Stimulated activated CD4-positive, alpha-beta T cell treated with anti-CD3 and anti-CD28 coated beads, Interleukin-1b, Interleukin-23, amount 100 ng/mL, for 1 hour (primary cell): ENCODE measurements around the gene UCK2.

Source experiments
- DNase-seq, 2 donors: peaks; one replicate each; pipeline ENCODE4 v3.0.0-alpha.2; 2020; ENCODE audit warnings: low read depth in 2 of 2

UCK2 gene

DNA sequence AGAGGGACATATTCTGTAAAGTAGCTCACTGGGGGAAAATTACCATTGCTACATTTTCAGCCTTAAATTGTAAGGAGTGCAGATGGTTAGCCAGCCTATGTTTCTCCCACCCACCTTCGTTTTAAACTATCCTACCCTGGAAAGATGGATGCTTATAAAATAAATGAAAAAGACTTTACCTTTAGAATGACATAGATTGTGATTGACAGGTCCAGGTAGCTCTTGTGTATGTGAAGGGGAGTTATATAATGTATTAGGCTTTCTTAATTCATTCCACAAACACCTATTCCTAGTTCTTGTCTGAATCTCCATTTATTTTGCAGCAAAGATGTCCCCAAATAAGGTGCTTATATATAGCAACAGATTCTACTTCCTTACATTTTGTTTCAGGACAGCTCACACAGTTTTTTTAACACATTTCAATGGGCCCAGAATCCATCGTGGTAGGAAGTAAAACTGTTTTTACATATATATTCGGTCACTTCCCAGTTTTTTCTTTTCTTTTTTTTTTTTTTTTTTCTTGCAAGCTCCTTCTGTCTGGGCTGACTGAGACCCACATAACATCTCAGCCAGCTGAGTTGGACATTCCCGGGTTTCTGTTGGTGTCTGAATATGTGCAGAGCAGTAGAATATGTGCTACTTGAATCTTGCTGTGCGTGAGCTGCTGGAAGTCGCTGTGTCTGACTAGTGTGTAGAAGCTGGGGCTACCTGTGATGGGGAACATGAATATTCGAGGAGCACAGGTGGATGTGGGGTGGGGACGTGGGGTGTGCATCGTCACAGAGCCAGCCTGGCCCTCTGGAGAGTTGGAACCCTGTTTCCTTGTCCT lies 27.8 kb downstream of the UCK2 start:
- no peak for DNase-seq

DNA sequence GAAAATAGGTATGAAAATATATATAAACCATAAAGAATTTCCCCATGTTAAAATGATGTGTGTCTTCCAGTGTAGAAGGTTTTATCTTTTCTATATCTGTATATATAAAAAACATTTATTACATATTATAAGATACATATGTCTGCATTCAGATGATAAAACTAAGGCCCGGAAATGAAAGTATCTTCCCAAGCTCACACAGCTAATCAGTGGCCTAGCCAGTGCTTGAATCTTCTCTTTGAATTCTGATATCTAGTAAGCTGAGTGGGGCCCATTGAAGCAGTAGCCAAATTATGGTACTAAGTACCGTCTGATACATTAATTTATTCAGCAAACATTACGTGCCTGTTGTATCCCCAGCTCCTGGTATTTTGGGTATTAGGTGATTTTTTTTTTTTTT lies 28.6 kb downstream of the UCK2 start:
- DNase-seq: no peak

GRCh38 chr1:165856606-165857005 lies 29.2 kb downstream of the UCK2 start:
- DNase-seq: no peak

- DNase-seq: no peak
Observed at GRCh38 chr1:165857046-165857801, 29.8 kb downstream of the UCK2 start.

DNA sequence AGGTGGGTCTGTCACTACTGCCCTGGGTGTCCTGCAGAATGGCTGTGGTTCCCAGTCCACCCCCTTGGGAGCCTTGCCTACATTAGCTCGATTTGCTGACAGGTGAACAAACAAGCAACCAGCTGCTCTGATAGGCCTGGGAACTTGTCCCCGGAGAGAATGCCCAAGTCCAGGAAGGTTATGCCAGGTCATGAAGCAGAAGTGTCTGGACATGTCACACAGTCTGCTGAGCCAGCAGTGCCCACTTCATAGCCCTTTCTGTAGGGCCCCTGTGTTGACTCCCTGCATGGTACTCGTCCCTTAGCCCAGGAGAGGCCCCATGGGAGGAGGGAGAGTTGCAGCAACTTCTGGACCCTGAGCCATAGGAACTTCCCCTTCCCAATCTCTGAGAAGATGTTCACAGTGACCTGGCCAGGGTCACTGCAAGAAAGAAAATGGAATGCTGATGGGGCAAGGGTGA lies 31.0 kb downstream of the UCK2 start:
- DNase-seq: no peak

DNA sequence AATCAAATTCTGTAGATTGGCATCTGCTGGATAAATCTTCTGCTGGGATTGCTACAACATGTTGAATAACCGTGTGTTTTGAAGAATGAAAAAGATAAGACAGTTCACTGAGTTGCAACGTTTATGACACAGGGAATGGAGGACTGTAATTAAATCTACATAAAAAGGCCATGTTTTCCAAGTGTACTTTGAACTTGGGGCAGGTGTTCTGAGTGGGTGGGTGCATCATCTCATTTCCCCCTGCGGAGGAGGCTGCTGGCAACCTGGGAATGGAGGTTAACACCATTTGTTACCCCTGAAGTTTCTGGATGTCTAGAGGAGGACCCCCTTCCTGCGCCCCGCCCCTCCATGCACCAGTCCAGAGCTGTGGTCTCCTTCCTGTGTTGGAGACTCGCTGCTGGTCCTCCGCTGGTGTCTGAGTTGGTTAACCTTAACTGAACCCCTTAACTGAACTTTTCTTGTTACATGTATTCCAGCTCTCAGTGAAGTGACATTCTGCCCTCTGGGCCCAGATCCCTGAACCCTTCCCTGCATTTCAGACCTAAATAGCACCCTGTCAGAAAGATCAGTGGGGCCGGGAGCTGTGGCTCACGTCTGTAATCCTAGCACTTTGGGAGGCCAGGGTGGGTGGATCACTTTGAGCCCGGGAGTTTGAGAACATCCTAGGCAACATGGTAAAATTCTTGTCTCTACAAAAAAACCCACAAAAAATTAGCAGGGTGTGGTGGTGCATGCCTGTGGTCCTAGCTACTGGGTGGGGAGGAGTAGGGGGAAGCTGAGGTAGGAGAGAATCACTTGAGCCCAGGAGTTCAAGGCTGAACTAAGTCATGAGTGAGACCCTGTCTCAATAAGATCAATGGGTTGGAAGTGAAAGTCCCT lies 31.8 kb downstream of the UCK2 start:
- no peak for DNase-seq

DNA sequence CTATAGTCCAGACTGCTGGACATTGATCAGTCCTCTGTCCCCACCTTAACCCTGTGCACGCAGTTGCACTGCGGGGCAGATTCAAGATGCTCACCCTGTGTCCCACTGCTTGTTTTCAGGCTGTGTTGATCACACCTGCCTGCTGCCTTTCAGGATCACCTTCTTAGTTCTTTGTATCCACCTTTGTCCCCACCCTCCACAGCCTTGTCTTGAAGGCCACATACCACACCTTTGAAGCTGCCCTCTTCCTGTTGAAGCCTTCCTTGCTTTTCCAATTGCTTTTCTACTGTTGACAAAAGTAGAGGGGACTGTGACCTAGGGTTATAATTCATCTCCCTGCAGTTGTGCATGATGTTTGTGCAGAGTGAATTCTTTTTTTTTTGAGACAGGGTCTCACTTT lies 32.7 kb downstream of the UCK2 start:
- DNase-seq: no peak

DNA sequence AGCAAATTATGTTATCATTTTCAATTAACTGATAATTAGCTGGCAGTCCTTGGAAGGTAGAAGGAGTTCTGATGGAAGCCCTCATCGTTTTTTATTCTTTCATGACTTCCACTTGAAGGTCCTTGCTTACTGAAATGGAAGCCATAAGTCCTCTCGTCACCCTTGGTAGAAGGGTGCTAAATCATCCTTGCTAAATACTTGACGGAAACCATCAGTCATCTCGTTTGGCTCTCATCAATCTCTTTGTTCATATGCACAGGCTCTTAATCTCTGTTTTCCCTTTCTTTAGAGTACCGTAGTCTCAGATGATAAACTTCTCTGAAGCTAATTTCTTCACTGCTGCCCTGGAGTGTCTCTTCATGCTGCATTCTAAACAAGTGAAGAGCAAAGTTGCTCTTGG lies 34.5 kb downstream of the UCK2 start:
- no peak for DNase-seq

DNA sequence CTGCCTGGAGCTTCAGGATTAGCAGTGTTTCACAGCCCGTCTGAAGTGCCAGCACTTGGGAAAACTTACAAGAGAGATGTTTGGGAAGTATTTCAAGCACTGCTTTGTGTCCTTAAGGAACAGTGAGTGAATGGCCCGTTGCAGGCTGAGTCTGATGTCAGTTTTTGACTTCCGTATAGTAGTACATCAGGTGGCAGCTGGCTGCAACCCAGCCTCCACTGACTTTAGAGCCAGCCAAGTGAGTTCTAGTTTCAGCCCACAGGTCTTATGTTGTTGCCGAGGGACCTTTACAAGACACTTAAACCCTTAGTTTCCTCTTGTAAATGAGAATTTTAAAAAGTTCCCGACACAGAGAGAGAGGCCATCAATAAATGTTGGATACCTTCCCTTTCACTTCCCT lies 35.0 kb downstream of the UCK2 start:
- DNase-seq: no peak

- DNase-seq: no peak
Observed at GRCh38 chr1:165863346-165863745, 35.9 kb downstream of the UCK2 start.

- no peak for DNase-seq
Observed at GRCh38 chr1:165865633-165866340, 38.4 kb downstream of the UCK2 start.

DNA sequence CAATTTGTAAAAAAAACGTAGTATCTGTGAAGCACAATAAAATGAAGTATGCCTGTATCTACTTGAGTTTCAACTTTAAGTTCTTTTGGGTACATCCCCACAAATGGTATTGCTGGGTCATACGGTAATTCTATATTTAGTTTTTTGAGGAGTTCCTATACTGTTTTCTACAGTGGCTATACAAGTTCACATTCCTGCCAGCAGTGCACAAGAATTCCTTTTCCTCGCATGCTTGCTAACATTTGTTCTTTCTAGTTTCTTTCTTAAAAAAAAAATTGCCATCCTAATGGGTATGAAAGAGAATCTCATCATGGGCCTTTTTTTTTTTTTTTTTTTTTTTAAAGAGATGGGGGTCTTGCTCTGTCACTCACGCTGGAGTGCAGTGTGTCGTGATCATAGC lies 41.9 kb downstream of the UCK2 start:
- DNase-seq: no peak

DNA sequence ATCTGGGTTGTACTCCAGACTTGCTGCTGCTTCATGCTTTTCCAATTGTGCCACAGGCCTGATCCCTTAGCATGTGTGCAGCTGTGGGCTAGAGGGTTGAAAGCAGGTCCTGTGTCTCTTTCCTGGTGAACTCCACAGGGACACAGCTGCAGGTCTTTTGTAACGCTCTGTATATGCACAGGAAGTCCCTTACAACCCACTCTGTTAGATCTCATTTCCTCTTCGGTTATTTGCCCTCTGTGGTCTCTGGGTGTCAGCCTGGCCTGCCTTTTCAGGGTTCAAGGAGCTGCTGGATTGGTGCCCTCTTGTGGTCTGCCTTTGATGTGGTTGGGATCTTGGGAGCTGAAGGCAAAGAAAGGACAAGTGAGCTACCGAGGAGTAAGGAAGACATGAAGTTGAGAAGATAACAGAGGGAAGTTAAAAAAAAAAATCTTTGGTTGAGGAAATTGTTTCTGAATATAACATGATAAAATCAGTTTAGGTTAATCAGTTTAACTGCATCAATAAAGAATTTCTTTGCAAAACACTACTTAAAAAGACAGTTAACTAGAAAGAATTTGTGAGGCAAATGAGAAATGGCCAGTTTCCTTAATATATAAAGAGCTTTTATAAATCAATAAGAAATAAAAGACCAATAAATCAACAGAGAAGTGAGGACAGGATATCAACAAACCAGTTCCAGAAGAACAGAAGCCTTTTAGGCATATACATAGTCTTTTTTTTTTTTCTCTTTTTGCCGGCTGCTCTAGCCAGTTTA lies 44.1 kb downstream of the UCK2 start:
- no peak for DNase-seq

- no peak for DNase-seq
Observed at GRCh38 chr1:165873481-165873880, 46.1 kb downstream of the UCK2 start.

- DNase-seq: no peak
Observed at GRCh38 chr1:165874643-165875042, 47.2 kb downstream of the UCK2 start.

DNA sequence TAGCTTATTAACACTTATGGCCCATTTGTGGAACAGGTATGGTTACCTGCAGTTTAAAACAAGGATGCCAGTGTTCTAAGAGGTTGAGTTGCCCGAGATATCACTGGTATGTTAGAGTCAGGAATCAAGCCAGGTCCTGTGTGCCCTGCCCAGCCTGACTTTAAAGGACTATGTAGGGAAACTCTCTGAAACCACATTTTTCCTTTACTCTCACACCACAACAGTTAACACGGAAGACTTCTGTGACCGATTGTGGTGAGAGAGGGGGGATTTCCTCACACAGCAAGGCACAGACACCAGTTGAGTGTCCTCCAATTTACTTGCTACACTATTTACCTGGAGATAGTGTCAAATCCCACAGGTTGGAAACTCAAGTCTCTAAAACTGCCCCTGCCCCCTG lies 47.8 kb downstream of the UCK2 start:
- no peak for DNase-seq

DNA sequence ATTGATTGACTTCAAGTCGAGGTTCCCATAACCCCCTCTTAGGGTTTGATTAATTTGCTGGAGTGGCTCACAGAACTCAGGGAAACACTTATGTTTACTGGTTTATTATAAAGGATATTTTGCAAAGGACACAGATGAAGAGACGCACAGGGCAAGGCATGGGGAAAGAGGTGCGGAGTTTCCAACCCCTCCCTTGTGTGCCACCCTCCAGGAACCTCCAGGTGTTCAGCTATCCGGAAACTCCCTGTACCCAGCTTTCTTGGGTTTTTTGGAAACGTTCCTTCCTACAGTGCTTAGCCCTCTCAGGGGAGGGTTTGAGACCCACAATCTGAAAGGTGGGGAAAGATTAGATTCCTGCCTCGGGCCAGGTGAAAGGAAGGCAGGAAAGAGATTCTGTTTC lies 48.2 kb downstream of the UCK2 start:
- no peak for DNase-seq

- no peak for DNase-seq
Observed at GRCh38 chr1:165876121-165876520, 48.7 kb downstream of the UCK2 start.

DNA sequence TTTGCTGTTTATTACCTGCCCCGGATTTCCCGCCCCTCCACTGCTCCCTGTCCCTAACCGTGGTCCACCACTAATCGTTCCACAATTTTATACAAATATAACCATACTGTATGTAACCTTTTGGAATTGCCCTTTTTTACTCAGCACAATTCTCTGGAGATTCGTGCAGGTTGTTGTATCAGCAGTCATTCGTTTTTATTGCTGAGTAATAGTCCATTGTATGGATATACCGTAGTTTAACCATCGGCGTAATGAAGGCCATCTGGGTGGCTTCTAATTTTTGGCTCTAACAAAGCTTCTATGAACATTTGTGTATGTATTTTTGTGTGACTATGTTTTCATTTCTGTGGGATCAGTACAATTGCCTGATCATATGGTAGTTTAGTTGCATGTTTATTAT lies 50.0 kb downstream of the UCK2 start:
- DNase-seq: no peak

- DNase-seq: no peak
Observed at GRCh38 chr1:165877940-165878556, 50.6 kb downstream of the UCK2 start.
